HepG2 (cell line): ENCODE results near the gene ORMDL3. TPM values are rescaled to one million over a fixed set of nuclear protein-coding genes. Genes with fewer than 3 reads are reported as not detected.
A peak's percentile ranks its signal among the peaks of the same experiment; 100 is the strongest.

Experiments used
- DBP ChIP-seq: sonication (generic); formaldehyde crosslinking; IDR thresholded peaks from 2 replicates; pipeline ENCODE4 v1.4.0; 2020; ENCODE audit warnings: missing genetic modification reagents; ENCODE audit errors: not compliant biosample characterization
- ELF4 ChIP-seq: sonication (generic); formaldehyde crosslinking; IDR thresholded peaks from 2 replicates; pipeline ENCODE4 v1.5.0; 2020; ENCODE audit warnings: missing genetic modification reagents, mild to moderate bottlenecking, moderate library complexity, borderline replicate concordance
- IRF2 ChIP-seq: IDR thresholded peaks from 2 replicates; pipeline ENCODE4 v1.6.1; 2018; ENCODE audit warnings: missing genetic modification reagents, missing compliant biosample characterization
- JUND ChIP-seq: sonication (generic); formaldehyde crosslinking; IDR thresholded peaks from 2 replicates; pipeline ENCODE4 v1.8.0; 2022; ENCODE audit warnings: mild to moderate bottlenecking, missing genetic modification reagents
- KAT7 ChIP-seq: IDR thresholded peaks from 2 replicates; pipeline ENCODE4 v1.6.1; 2018; ENCODE audit warnings: borderline replicate concordance, missing compliant biosample characterization
- KLF6 ChIP-seq: IDR thresholded peaks from 2 replicates; pipeline ENCODE4 v1.8.0; 2016; ENCODE audit warnings: missing biosample characterization, missing genetic modification reagents
- PHF20 ChIP-seq: sonication (generic); formaldehyde crosslinking; IDR thresholded peaks from 2 replicates; pipeline ENCODE4 v1.5.0; 2020; ENCODE audit warnings: mild to moderate bottlenecking, missing genetic modification reagents
- RBAK ChIP-seq: sonication (generic); formaldehyde crosslinking; IDR thresholded peaks from 2 replicates; pipeline ENCODE4 v1.5.1; 2020; ENCODE audit warnings: mild to moderate bottlenecking, missing genetic modification reagents
- ZFP1 ChIP-seq: IDR thresholded peaks from 2 replicates; pipeline ENCODE4 v1.6.1; 2016
- ZNF572 ChIP-seq: sonication (generic); formaldehyde crosslinking; IDR thresholded peaks from 2 replicates; pipeline ENCODE4 v1.5.1; 2020; ENCODE audit warnings: mild to moderate bottlenecking, missing genetic modification reagents
- ZNF609 ChIP-seq: sonication (generic); formaldehyde crosslinking; IDR thresholded peaks from 2 replicates; pipeline ENCODE4 v1.4.0; 2020; ENCODE audit warnings: mild to moderate bottlenecking, missing genetic modification reagents, borderline replicate concordance
- ZNF710 ChIP-seq: sonication (generic); formaldehyde crosslinking; IDR thresholded peaks from 2 replicates; pipeline ENCODE4 v1.5.0; 2020; ENCODE audit warnings: mild to moderate bottlenecking, missing genetic modification reagents, borderline replicate concordance
- ZNF883 ChIP-seq: sonication (generic); formaldehyde crosslinking; IDR thresholded peaks from 2 replicates; pipeline ENCODE4 v1.5.1; 2020; ENCODE audit warnings: mild to moderate bottlenecking, missing genetic modification reagents; ENCODE audit errors: not compliant biosample characterization
- ZSCAN31 ChIP-seq: sonication (generic); formaldehyde crosslinking; IDR thresholded peaks from 2 replicates; pipeline ENCODE4 v1.5.0; 2020; ENCODE audit warnings: low read depth, mild to moderate bottlenecking, missing genetic modification reagents
- polyA plus RNA-seq, 8 experiments: library from polyadenylated mRNA; depleted of rRNA in 3 of 8; stranded (reverse) in 7 of 8; unstranded in 1 of 8; fragments of >200 nt; fragmentation: Illumina TruSeq in 4 of 8; extraction: Trizol in 4 of 8; gene quantifications; 2 replicates each; pipeline versions ENCODE4 v1.2.1 to v1.2.3, GENCODE V29; 2011 to 2016; ENCODE audit warnings: low read depth in 4 of 8, missing spikeins in 1 of 8, mixed read lengths in 1 of 8; ENCODE audit not compliant: insufficient read depth in 1 of 8
- total RNA-seq, 5 experiments: library from RNA; depleted of rRNA; stranded (reverse); fragments of >200 nt; fragmentation: Illumina TruSeq; extraction: Trizol; gene quantifications; 2 replicates each; pipeline ENCODE4 v1.2.3, GENCODE V29; 2016; ENCODE audit warnings: low read depth in 1 of 5
- TF ChIP-seq, protein P1 (sequence below): sonication (generic); formaldehyde crosslinking; IDR thresholded peaks from 2 replicates; pipeline ENCODE4 v1.4.0; 2020; ENCODE audit warnings: mild to moderate bottlenecking, missing genetic modification reagents
- TF ChIP-seq, protein P2 (sequence below): sonication (generic); formaldehyde crosslinking; IDR thresholded peaks from 2 replicates; pipeline ENCODE4 v1.9.0; 2022; ENCODE audit warnings: missing genetic modification reagents, mild to moderate bottlenecking, borderline replicate concordance
- TF ChIP-seq, protein P3 (sequence below): sonication (generic); formaldehyde crosslinking; IDR thresholded peaks from 2 replicates; pipeline ENCODE4 v1.5.1; 2020; ENCODE audit warnings: missing genetic modification reagents, mild to moderate bottlenecking, borderline replicate concordance

ORMDL3 gene
- total and polyA plus RNA-seq, 2 of the 13 experiments (the other 11 are each of a cell fraction or from before 2014, with no cell fraction given), result 181 to 384 TPM

- no peak for TF ChIP-seq IRF2 (CRISPR knock-in tag)
- TF ChIP-seq ZFP1 (CRISPR knock-in tag), result no peak
- TF ChIP-seq, protein P1, sequence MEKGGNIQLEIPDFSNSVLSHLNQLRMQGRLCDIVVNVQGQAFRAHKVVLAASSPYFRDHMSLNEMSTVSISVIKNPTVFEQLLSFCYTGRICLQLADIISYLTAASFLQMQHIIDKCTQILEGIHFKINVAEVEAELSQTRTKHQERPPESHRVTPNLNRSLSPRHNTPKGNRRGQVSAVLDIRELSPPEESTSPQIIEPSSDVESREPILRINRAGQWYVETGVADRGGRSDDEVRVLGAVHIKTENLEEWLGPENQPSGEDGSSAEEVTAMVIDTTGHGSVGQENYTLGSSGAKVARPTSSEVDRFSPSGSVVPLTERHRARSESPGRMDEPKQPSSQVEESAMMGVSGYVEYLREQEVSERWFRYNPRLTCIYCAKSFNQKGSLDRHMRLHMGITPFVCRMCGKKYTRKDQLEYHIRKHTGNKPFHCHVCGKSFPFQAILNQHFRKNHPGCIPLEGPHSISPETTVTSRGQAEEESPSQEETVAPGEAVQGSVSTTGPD (CRISPR knock-in tag), result peak; percentile 55; the same call in 1 of the 2 replicates
- TF ChIP-seq RBAK (CRISPR knock-in tag), result no peak
- TF ChIP-seq ELF4, result no peak
- TF ChIP-seq ZNF572 (CRISPR knock-in tag), result no peak
- TF ChIP-seq ZNF609 (CRISPR knock-in tag), result peak; percentile 32; the same call in 1 of the 2 replicates
- no peak for TF ChIP-seq DBP
- TF ChIP-seq JUND (CRISPR knock-in tag), result peak; percentile 72
- TF ChIP-seq ZNF710 (CRISPR knock-in tag), result peak; percentile 77; the same call in 1 of the 2 replicates
- TF ChIP-seq, protein P2, sequence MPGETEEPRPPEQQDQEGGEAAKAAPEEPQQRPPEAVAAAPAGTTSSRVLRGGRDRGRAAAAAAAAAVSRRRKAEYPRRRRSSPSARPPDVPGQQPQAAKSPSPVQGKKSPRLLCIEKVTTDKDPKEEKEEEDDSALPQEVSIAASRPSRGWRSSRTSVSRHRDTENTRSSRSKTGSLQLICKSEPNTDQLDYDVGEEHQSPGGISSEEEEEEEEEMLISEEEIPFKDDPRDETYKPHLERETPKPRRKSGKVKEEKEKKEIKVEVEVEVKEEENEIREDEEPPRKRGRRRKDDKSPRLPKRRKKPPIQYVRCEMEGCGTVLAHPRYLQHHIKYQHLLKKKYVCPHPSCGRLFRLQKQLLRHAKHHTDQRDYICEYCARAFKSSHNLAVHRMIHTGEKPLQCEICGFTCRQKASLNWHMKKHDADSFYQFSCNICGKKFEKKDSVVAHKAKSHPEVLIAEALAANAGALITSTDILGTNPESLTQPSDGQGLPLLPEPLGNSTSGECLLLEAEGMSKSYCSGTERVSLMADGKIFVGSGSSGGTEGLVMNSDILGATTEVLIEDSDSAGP (CRISPR knock-in tag), result 0 out of 2 replicates have a peak, but pooled peaks have one; percentile 25
- no peak; the same call in none of the 2 replicates for TF ChIP-seq ZSCAN31
- TF ChIP-seq KLF6 (CRISPR knock-in tag), result 0 out of 2 replicates have a peak, but pooled peaks have one; percentile 7
- TF ChIP-seq PHF20, result peak; percentile 35; the same call in 1 of the 2 replicates
- no peak for TF ChIP-seq ZNF883
- TF ChIP-seq, protein P3, sequence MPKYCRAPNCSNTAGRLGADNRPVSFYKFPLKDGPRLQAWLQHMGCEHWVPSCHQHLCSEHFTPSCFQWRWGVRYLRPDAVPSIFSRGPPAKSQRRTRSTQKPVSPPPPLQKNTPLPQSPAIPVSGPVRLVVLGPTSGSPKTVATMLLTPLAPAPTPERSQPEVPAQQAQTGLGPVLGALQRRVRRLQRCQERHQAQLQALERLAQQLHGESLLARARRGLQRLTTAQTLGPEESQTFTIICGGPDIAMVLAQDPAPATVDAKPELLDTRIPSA (CRISPR knock-in tag), result no peak
- no peak for TF ChIP-seq KAT7 (CRISPR knock-in tag)
These were observed 757 bp downstream of the ORMDL3 start (continued) for GRCh38 chr17:39926588-39927100.
